GM19193 (cell line): ENCODE measurements around the gene MUC4.

ENCODE experiments used
- POLR2A ChIP-seq: IDR thresholded peaks from 4 replicates; pipeline ENCODE4 v1.6.1; 2011; ENCODE audit not compliant: insufficient read depth, insufficient read length; ENCODE audit errors: extremely low read depth

The MUC4 gene

GRCh38 chr3:195825191-195825588 lies 13.5 kb upstream of the MUC4 start:
- TF ChIP-seq POLR2A: no peak

GRCh38 chr3:195823999-195824398 lies 12.3 kb upstream of the MUC4 start:
- TF ChIP-seq POLR2A: no peak

- no peak for TF ChIP-seq POLR2A
Observed at GRCh38 chr3:195823280-195823679, 11.6 kb upstream of the MUC4 start.

GRCh38 chr3:195822131-195822696 lies 10.5 kb upstream of the MUC4 start:
- TF ChIP-seq POLR2A: no peak

- no peak for TF ChIP-seq POLR2A
Observed at GRCh38 chr3:195821403-195822130, 9.8 kb upstream of the MUC4 start.

- TF ChIP-seq POLR2A: no peak
Observed at GRCh38 chr3:195820901-195821300, 9.2 kb upstream of the MUC4 start.

GRCh38 chr3:195820186-195820585 lies 8.5 kb upstream of the MUC4 start:
- no peak for TF ChIP-seq POLR2A

- TF ChIP-seq POLR2A: no peak
Observed at GRCh38 chr3:195818301-195818700, 6.6 kb upstream of the MUC4 start.

- TF ChIP-seq POLR2A: no peak
Observed at GRCh38 chr3:195817578-195818135, 5.9 kb upstream of the MUC4 start.

GRCh38 chr3:195815169-195815771 lies 3.5 kb upstream of the MUC4 start:
- TF ChIP-seq POLR2A: no peak

GRCh38 chr3:195813916-195814640 lies 2.3 kb upstream of the MUC4 start:
- TF ChIP-seq POLR2A: no peak

- TF ChIP-seq POLR2A: no peak
Observed at GRCh38 chr3:195812366-195812765, 637 bp upstream of the MUC4 start.

- TF ChIP-seq POLR2A: no peak
Observed at GRCh38 chr3:195810455-195810845, 1.3 kb downstream of the MUC4 start.

GRCh38 chr3:195809796-195810454 lies 1.8 kb downstream of the MUC4 start:
- TF ChIP-seq POLR2A: no peak
